ENCODE data around the gene CST1. TPM values are rescaled to one million over a fixed set of nuclear protein-coding genes. Genes with fewer than 3 reads are reported as not detected.
"Not testable (repeated sequence)": the region's sequence is repeated elsewhere in the genome, so short reads cannot be mapped to it uniquely, and the experiment has no call there.

Gene CST1
- total RNA-seq, 2 experiments from 2014 or later, result not detected

- Histone ChIP-seq H3K79me2 (ENCODE audit: insufficient read depth, low read depth, low read length) (no peaks in the 10 kb centered on the region), H3K4me2 (ENCODE audit: low read length) (no peak overlapping the region), H3K36me3 (ENCODE audit: insufficient read depth, low read length) (no peaks in the 10 kb centered on the region), H3K4me3 (ENCODE audit: low read depth, low read length, poor library complexity, severe bottlenecking) (no peak overlapping the region), H3K4me1 (ENCODE audit: insufficient read depth, low read length, poor library complexity, severe bottlenecking) (no peaks in the 10 kb centered on the region), H3K9me2 (ENCODE audit: insufficient read depth, low read length) (no peaks in the 10 kb centered on the region), H2AFZ (ENCODE audit: low read length) (no peak overlapping the region), H4K20me1 (ENCODE audit: insufficient read depth, low read length) (no peaks in the 10 kb centered on the region), H3K9me3 (ENCODE audit: low read length) (no peaks in the 10 kb centered on the region), H3K27ac (ENCODE audit: low read depth, low read length, poor library complexity, severe bottlenecking) (no peak overlapping the region)
- intact Hi-C loops (cut with micrococcal nuclease; ENCODE audit: unreplicated experiment), result no loop called here
- TF ChIP-seq EZH2phosphoT487 (IDR thresholded peaks at IDR 0.05; ENCODE audit: borderline replicate concordance, low read depth, low read length), result no peak
- no peak for TF ChIP-seq CTCF (conservative IDR thresholded peaks at IDR 0.05; ENCODE audit: low read length)
- no TSS peak for BruUV-seq (replicated peaks)
- no peak for DNase-seq (ENCODE audit: low spot score)
- POLR2A ChIA-PET, result no interaction called here
- CTCF ChIA-PET (ENCODE audit: unreplicated experiment), result no interaction called here
Measured at GRCh38 chr20:23773127-23773526, 22.4 kb upstream of the CST1 start.

GRCh38 chr20:23772074-23772473 lies 21.3 kb upstream of the CST1 start:
- no peaks in the 10 kb centered on the region for H3K9me2 ChIP-seq (ENCODE audit: insufficient read depth, low read length)
- TF ChIP-seq EZH2phosphoT487 (IDR thresholded peaks at IDR 0.05; ENCODE audit: borderline replicate concordance, low read depth, low read length), result no peak
- TF ChIP-seq CTCF (conservative IDR thresholded peaks at IDR 0.05; ENCODE audit: low read length), result no peak
- H3K36me3 ChIP-seq (ENCODE audit: insufficient read depth, low read length), result no peaks in the 10 kb centered on the region
- H2AFZ ChIP-seq (ENCODE audit: low read length), result no peak overlapping the region
- no peak overlapping the region for H3K27ac ChIP-seq (ENCODE audit: low read depth, low read length, poor library complexity, severe bottlenecking)
- no peaks in the 10 kb centered on the region for H3K4me1 ChIP-seq (ENCODE audit: insufficient read depth, low read length, poor library complexity, severe bottlenecking)
- H3K79me2 ChIP-seq (ENCODE audit: insufficient read depth, low read depth, low read length), result no peaks in the 10 kb centered on the region
- no TSS peak for BruUV-seq (replicated peaks)
- no peaks in the 10 kb centered on the region for H3K9me3 ChIP-seq (ENCODE audit: low read length)
- no peaks in the 10 kb centered on the region for H4K20me1 ChIP-seq (ENCODE audit: insufficient read depth, low read length)
- H3K4me2 ChIP-seq (ENCODE audit: low read length), result no peak overlapping the region
- POLR2A ChIA-PET, result no interaction called here
- intact Hi-C loops (cut with micrococcal nuclease; ENCODE audit: unreplicated experiment), result no loop called here
- no peak for DNase-seq (ENCODE audit: low spot score)
- H3K4me3 ChIP-seq (ENCODE audit: low read depth, low read length, poor library complexity, severe bottlenecking), result no peak overlapping the region
- CTCF ChIA-PET (ENCODE audit: unreplicated experiment), result no interaction called here

GRCh38 chr20:23770384-23770783 lies 19.6 kb upstream of the CST1 start:
- H3K9me2 ChIP-seq (ENCODE audit: insufficient read depth, low read length), result no peaks in the 10 kb centered on the region
- BruUV-seq (replicated peaks), result no TSS peak
- no peak for DNase-seq (ENCODE audit: low spot score)
- intact Hi-C loops (cut with micrococcal nuclease; ENCODE audit: unreplicated experiment), result no loop called here
- H3K79me2 ChIP-seq (ENCODE audit: insufficient read depth, low read depth, low read length), result no peaks in the 10 kb centered on the region
- no peaks in the 10 kb centered on the region for H3K36me3 ChIP-seq (ENCODE audit: insufficient read depth, low read length)
- no peak overlapping the region for H3K4me3 ChIP-seq (ENCODE audit: low read depth, low read length, poor library complexity, severe bottlenecking)
- no peak for TF ChIP-seq CTCF (conservative IDR thresholded peaks at IDR 0.05; ENCODE audit: low read length)
- ChIA-PET CTCF (ENCODE audit: unreplicated experiment) (no interaction called here), POLR2A (no interaction called here)
- H3K4me2 ChIP-seq (ENCODE audit: low read length), result no peak overlapping the region
- H3K27ac ChIP-seq (ENCODE audit: low read depth, low read length, poor library complexity, severe bottlenecking), result no peak overlapping the region
- no peaks in the 10 kb centered on the region for H3K4me1 ChIP-seq (ENCODE audit: insufficient read depth, low read length, poor library complexity, severe bottlenecking)
- no peak overlapping the region for H2AFZ ChIP-seq (ENCODE audit: low read length)
- H4K20me1 ChIP-seq (ENCODE audit: insufficient read depth, low read length), result no peaks in the 10 kb centered on the region
- no peaks in the 10 kb centered on the region for H3K9me3 ChIP-seq (ENCODE audit: low read length)

GRCh38 chr20:23768520-23768919 lies 17.8 kb upstream of the CST1 start:
- BruUV-seq (replicated peaks); H4K20me1 ChIP-seq (ENCODE audit: insufficient read depth, low read length); H3K9me3 ChIP-seq (ENCODE audit: low read length); H3K4me2 ChIP-seq (ENCODE audit: low read length); DNase-seq (ENCODE audit: low spot score); H3K4me1 ChIP-seq (ENCODE audit: insufficient read depth, low read length, poor library complexity, severe bottlenecking); H3K36me3 ChIP-seq (ENCODE audit: insufficient read depth, low read length); H2AFZ ChIP-seq (ENCODE audit: low read length); H3K27ac ChIP-seq (ENCODE audit: low read depth, low read length, poor library complexity, severe bottlenecking); H3K79me2 ChIP-seq (ENCODE audit: insufficient read depth, low read depth, low read length); H3K9me2 ChIP-seq (ENCODE audit: insufficient read depth, low read length); POLR2A ChIA-PET; H3K4me3 ChIP-seq (ENCODE audit: low read depth, low read length, poor library complexity, severe bottlenecking); intact Hi-C loops (cut with micrococcal nuclease; ENCODE audit: unreplicated experiment); CTCF ChIA-PET (ENCODE audit: unreplicated experiment): not testable (repeated sequence)
